Neural progenitor cell (in vitro differentiated cells): ENCODE results near the gene SURF2.

Source experiments
- EZH2 ChIP-seq: fragments of 200-600 bp; sonication (generic); IDR thresholded peaks from 2 replicates; pipeline ENCODE4 v1.6.1; 2017; ENCODE audit warnings: antibody characterized with exemption, mild to moderate bottlenecking, moderate library complexity
- EZH2phosphoT487 ChIP-seq: fragments of 200-600 bp; sonication (generic); IDR thresholded peaks from 2 replicates; pipeline ENCODE4 v1.6.1; 2017; ENCODE audit warnings: antibody characterized with exemption
- TF ChIP-seq, protein P1 (sequence below): fragments of 200-600 bp; sonication (generic); IDR thresholded peaks from 2 replicates; pipeline ENCODE4 v1.5.1; 2017; ENCODE audit warnings: antibody characterized with exemption, mild to moderate bottlenecking

GRCh38 chr9:133362359-133363044 lies 6.2 kb downstream of the SURF2 start:
- no peak for TF ChIP-seq EZH2
- TF ChIP-seq, protein P1, sequence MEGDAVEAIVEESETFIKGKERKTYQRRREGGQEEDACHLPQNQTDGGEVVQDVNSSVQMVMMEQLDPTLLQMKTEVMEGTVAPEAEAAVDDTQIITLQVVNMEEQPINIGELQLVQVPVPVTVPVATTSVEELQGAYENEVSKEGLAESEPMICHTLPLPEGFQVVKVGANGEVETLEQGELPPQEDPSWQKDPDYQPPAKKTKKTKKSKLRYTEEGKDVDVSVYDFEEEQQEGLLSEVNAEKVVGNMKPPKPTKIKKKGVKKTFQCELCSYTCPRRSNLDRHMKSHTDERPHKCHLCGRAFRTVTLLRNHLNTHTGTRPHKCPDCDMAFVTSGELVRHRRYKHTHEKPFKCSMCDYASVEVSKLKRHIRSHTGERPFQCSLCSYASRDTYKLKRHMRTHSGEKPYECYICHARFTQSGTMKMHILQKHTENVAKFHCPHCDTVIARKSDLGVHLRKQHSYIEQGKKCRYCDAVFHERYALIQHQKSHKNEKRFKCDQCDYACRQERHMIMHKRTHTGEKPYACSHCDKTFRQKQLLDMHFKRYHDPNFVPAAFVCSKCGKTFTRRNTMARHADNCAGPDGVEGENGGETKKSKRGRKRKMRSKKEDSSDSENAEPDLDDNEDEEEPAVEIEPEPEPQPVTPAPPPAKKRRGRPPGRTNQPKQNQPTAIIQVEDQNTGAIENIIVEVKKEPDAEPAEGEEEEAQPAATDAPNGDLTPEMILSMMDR = no peak
- TF ChIP-seq EZH2phosphoT487 = no peak
